Measurements from ENCODE around the gene PNMA1.

DNA sequence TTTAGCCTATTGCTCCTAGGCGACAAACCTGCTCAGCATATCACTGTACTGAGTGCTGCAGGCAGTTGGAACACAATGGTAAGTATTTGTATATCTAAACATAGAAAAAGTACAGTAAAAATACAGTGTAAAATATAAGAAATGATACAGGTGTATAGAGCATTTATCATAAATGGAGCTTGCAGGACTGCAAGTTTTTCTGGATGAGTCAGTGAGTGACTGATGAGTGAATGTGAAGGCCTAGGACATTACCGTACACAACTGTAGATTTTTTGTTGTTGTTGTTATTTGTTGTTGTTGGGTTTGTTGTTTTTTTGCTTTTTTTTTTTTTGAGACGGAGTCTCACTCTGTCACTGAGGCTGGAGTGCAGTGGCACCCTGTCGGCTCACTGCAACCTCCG, 33.4 kb downstream of the PNMA1 start:
- TF ChIP-seq, protein P1, sequence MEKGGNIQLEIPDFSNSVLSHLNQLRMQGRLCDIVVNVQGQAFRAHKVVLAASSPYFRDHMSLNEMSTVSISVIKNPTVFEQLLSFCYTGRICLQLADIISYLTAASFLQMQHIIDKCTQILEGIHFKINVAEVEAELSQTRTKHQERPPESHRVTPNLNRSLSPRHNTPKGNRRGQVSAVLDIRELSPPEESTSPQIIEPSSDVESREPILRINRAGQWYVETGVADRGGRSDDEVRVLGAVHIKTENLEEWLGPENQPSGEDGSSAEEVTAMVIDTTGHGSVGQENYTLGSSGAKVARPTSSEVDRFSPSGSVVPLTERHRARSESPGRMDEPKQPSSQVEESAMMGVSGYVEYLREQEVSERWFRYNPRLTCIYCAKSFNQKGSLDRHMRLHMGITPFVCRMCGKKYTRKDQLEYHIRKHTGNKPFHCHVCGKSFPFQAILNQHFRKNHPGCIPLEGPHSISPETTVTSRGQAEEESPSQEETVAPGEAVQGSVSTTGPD (CRISPR knock-in tag; IDR thresholded peaks at IDR 0.05): no peak
- TF ChIP-seq HNRNPLL (IDR thresholded peaks at IDR 0.05; ENCODE audit: low read depth, low read length, poor library complexity, severe bottlenecking) (no peak), ZNF562 (CRISPR knock-in tag; IDR thresholded peaks at IDR 0.05; ENCODE audit: borderline replicate concordance) (no peak), ZSCAN29 (CRISPR knock-in tag; conservative IDR thresholded peaks at IDR 0.05) (no peak), ZMAT3 (CRISPR knock-in tag; conservative IDR thresholded peaks at IDR 0.05) (no peak), ARID3A (IDR thresholded peaks at IDR 0.05; ENCODE audit: low read depth, low read length) (no peak), NFKBIZ (CRISPR knock-in tag; IDR thresholded peaks at IDR 0.05) (no peak), CTCF (CRISPR knock-in tag; IDR thresholded peaks at IDR 0.05) (no peak), ZEB1 (IDR thresholded peaks at IDR 0.05; ENCODE audit: insufficient replicate concordance, low read depth) (no peak), ZNF572 (CRISPR knock-in tag; IDR thresholded peaks at IDR 0.05) (no peak)

Data from HepG2 (cell line).